Loucy (cell line): Measurements from ENCODE around the gene RNASEH2C.

ENCODE experiments used
- EZH2phosphoT487 ChIP-seq: fragments of 200-600 bp; IDR thresholded peaks from 2 replicates; pipeline ENCODE4 v1.6.1; 2018; ENCODE audit warnings: antibody characterized with exemption, mild to moderate bottlenecking, moderate library complexity, borderline replicate concordance
- TF ChIP-seq, protein P1 (sequence below): fragments of 200-600 bp; sonication (generic); conservative IDR thresholded peaks from 2 replicates; pipeline ENCODE4 v1.5.1; 2014; ENCODE audit warnings: mild to moderate bottlenecking, antibody characterized with exemption, low read length

DNA sequence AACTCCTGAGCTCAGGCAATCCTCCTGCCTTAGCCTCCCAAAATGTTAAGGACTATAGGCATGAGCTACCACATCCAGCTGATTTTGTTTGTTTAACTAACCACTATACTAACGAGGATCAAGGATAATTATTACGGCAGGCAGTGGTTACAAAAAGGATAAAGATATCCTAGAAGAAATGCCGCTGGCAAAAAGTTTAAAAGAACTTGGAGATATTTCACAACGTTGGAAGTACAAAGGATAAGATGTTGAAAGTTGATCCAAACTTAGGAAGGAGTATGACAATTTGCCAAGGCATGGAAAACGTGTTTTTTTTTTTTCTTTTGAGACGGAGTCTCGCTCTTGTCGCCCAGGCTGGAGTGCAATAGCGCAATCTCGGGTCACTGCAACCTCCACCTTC, 46.8 kb upstream of the RNASEH2C start:
- TF ChIP-seq, protein P1, sequence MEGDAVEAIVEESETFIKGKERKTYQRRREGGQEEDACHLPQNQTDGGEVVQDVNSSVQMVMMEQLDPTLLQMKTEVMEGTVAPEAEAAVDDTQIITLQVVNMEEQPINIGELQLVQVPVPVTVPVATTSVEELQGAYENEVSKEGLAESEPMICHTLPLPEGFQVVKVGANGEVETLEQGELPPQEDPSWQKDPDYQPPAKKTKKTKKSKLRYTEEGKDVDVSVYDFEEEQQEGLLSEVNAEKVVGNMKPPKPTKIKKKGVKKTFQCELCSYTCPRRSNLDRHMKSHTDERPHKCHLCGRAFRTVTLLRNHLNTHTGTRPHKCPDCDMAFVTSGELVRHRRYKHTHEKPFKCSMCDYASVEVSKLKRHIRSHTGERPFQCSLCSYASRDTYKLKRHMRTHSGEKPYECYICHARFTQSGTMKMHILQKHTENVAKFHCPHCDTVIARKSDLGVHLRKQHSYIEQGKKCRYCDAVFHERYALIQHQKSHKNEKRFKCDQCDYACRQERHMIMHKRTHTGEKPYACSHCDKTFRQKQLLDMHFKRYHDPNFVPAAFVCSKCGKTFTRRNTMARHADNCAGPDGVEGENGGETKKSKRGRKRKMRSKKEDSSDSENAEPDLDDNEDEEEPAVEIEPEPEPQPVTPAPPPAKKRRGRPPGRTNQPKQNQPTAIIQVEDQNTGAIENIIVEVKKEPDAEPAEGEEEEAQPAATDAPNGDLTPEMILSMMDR, result no peak
- no peak for TF ChIP-seq EZH2phosphoT487
